CD14-positive monocyte (primary cell): Measurements from ENCODE around the gene FAM219B. TPM values are rescaled to one million over a fixed set of nuclear protein-coding genes. Genes with fewer than 3 reads are reported as not detected.

Source experiments
- DNase-seq, 3 donors: peaks; one replicate each; pipeline ENCODE4 v3.0.0-alpha.2; 2011 to 2022
- H2AFZ ChIP-seq: 2 replicates; pipeline ENCODE4 v1.6.0; 2012; ENCODE audit warnings: mild to moderate bottlenecking, low read depth, low read length, inconsistent platforms; ENCODE audit not compliant: insufficient read depth, poor library complexity, severe bottlenecking
- H3K27ac ChIP-seq, 2 donors: 1 replicate in 1 of 2; 2 replicates in 1 of 2; pipeline ENCODE4 v1.5.1; 2012 to 2013; ENCODE audit warnings: low read length in 2 of 2, control low read depth in 1 of 2, inconsistent platforms in 1 of 2, low read depth in 1 of 2, mild to moderate bottlenecking in 1 of 2
- H3K27me3 ChIP-seq, 2 donors: one replicate each; pipeline versions ENCODE4 v1.6.0 to v1.6.1; 2011 to 2013; ENCODE audit warnings: low read length in 2 of 2; ENCODE audit not compliant: control insufficient read depth in 2 of 2, insufficient read depth in 2 of 2
- H3K36me3 ChIP-seq, 2 donors: replicated peaks in 1 of 2; 1 replicate in 1 of 2; 2 replicates in 1 of 2; pipeline versions ENCODE4 v1.5.1 to v1.6.1; 2012 to 2013; ENCODE audit warnings: low read length in 2 of 2, control low read depth in 1 of 2, inconsistent platforms in 1 of 2, mild to moderate bottlenecking in 1 of 2; ENCODE audit not compliant: insufficient read depth in 2 of 2, control insufficient read depth in 1 of 2
- H3K4me1 ChIP-seq, 2 donors: 1 replicate in 1 of 2; 2 replicates in 1 of 2; pipeline versions ENCODE4 v1.5.1 to v1.6.1; 2012 to 2013; ENCODE audit warnings: low read length in 2 of 2, control low read depth in 1 of 2, inconsistent platforms in 1 of 2, mild to moderate bottlenecking in 1 of 2, moderate library complexity in 1 of 2; ENCODE audit not compliant: insufficient read depth in 2 of 2, control insufficient read depth in 1 of 2
- H3K4me2 ChIP-seq: replicated peaks from 2 replicates; pipeline ENCODE3; 2012; ENCODE audit warnings: low read length, moderate library complexity, mild to moderate bottlenecking; ENCODE audit not compliant: poor library complexity, severe bottlenecking; ENCODE audit errors: extremely low read depth
- H3K4me3 ChIP-seq, 3 experiments: fragments of 200-600 bp in 1 of 3; sonication (generic) in 1 of 3; replicated peaks in 1 of 3; 1 replicate in 2 of 3; 2 replicates in 1 of 3; pipeline ENCODE4 v1.5.1; 2011 to 2013; ENCODE audit warnings: low read length in 3 of 3, mild to moderate bottlenecking in 3 of 3, control low read depth in 2 of 3, low read depth in 2 of 3, inconsistent platforms in 1 of 3, moderate library complexity in 1 of 3
- H3K79me2 ChIP-seq: 2 replicates; pipeline ENCODE4 v1.6.0; 2012; ENCODE audit warnings: mild to moderate bottlenecking, control low read depth, inconsistent platforms, low read length, moderate library complexity; ENCODE audit not compliant: insufficient read depth
- H3K9ac ChIP-seq: 2 replicates; pipeline ENCODE4 v1.6.0; 2017; ENCODE audit warnings: low read length, mild to moderate bottlenecking; ENCODE audit not compliant: insufficient read depth, poor library complexity, severe bottlenecking
- H3K9me3 ChIP-seq, 2 donors: replicated peaks in 1 of 2; 1 replicate in 1 of 2; 2 replicates in 1 of 2; pipeline versions ENCODE4 v1.5.1 to v1.6.1; 2012 to 2013; ENCODE audit warnings: low read length in 2 of 2, control low read depth in 1 of 2; ENCODE audit not compliant: control insufficient read depth in 1 of 2, insufficient read depth in 1 of 2
- H4K20me1 ChIP-seq: 2 replicates; pipeline ENCODE4 v1.6.0; 2012; ENCODE audit warnings: mild to moderate bottlenecking, low read length, control low read depth, moderate library complexity; ENCODE audit not compliant: insufficient read depth
- H3K27ac Mint-ChIP-seq, 7 donors: one replicate each; pipeline ENCODE4 v1.8.0; 2020; ENCODE audit warnings: mild to moderate bottlenecking in 7 of 7, mixed read lengths in 7 of 7, moderate library complexity in 6 of 7, inconsistent platforms in 2 of 7
- H3K27me3 Mint-ChIP-seq, 3 donors: one replicate each; pipeline ENCODE4 v1.8.0; 2021 to 2022; ENCODE audit warnings: low read depth in 3 of 3, mild to moderate bottlenecking in 3 of 3, mixed read lengths in 3 of 3, moderate library complexity in 3 of 3, inconsistent platforms in 1 of 3
- H3K36me3 Mint-ChIP-seq, 2 donors: one replicate each; pipeline ENCODE4 v1.8.0; 2020; ENCODE audit warnings: mixed read lengths in 2 of 2, inconsistent platforms in 1 of 2, mild to moderate bottlenecking in 1 of 2
- H3K4me1 Mint-ChIP-seq: one replicate; pipeline ENCODE4 v1.8.0; 2020; ENCODE audit warnings: mild to moderate bottlenecking, mixed read lengths
- H3K4me3 Mint-ChIP-seq, 2 donors: one replicate each; pipeline ENCODE4 v1.8.0; 2020; ENCODE audit warnings: mild to moderate bottlenecking in 2 of 2, mixed read lengths in 2 of 2, moderate library complexity in 1 of 2
- H3K9me3 Mint-ChIP-seq, 7 donors: one replicate each; pipeline ENCODE4 v1.8.0; 2020 to 2022; ENCODE audit warnings: mixed read lengths in 7 of 7, mild to moderate bottlenecking in 6 of 7, moderate library complexity in 6 of 7, inconsistent platforms in 2 of 7
- CTCF ChIP-seq: fragments of 200-600 bp; IDR thresholded peaks from one replicate; pipeline ENCODE4 v1.8.0; 2022; ENCODE audit warnings: antibody characterized with exemption, mild to moderate bottlenecking
- WGBS: methylation state at CpG from one replicate; pipeline ENCODE4 v1.1.5; 2013; ENCODE audit warnings: missing lambda C conversion rate; ENCODE audit not compliant: insufficient coverage; 5-methylcytosine and 5-hydroxymethylcytosine counted together
- intact Hi-C, 2 donors: fragments of 100-400 bp; cut with micrococcal nuclease; formaldehyde crosslinking; loops; one replicate each; pipeline versions ENCODE4 v1.15.0 to v1.15.1; 2023
- polyA plus RNA-seq, 3 donors: library from polyadenylated mRNA; depleted of rRNA in 1 of 3; unstranded in 2 of 3; stranded (reverse) in 1 of 3; fragments of 300-500 nt in 2 of 3; fragments of >200 nt in 1 of 3; fragmentation: Illumina TruSeq in 2 of 3; gene quantifications; 1 replicate in 2 of 3; 2 replicates in 1 of 3; pipeline ENCODE4 v1.2.3, GENCODE V29; 2012 to 2021

The FAM219B gene
- polyA plus RNA-seq, 3 donors, result 11.7 to 53.9 (median 17.1) TPM

DNA sequence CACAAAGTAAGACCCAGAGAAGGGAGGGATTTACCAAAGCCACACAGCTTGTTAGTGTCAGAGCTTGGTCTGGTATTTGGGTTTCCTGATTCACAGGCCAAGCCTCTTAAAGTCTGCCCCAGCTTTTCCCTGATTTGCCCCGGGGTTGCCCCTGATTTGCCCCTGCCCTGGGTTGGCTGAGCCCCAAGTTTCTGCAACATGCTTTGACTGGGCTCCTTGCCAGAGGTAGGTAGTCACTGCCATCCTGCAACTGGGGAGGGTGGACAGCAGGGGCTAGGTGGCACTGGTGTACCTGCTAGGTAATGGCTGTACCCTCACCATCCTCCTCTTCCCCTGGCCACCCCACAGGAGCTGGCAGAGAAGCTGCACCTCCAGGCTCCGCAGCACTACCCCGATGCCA lies 14.3 kb downstream of the FAM219B start:
- DNase-seq, result no peak
- no peak for TF ChIP-seq CTCF
- H3K79me2 ChIP-seq, result peaks cover 6% of the 10 kb centered on the region
- no peak overlapping the region for H3K4me3 ChIP-seq
- Mint-ChIP-seq H3K36me3 (peaks cover 18 to 25% of the 10 kb centered on the region in 2 donors), H3K27me3 (peaks cover 0 to 1% (median 0%) of the 10 kb centered on the region in 3 donors), H3K4me3 (no peak overlapping the region), H3K27ac (peak overlapping the region in 1 of 7 donors; percentile 28), H3K9me3 (no peaks in the 10 kb centered on the region), H3K4me1 (peaks cover 30% of the 10 kb centered on the region)
- intact Hi-C loops, result no loop called here
- no peak overlapping the region for H2AFZ ChIP-seq
- no peaks in the 10 kb centered on the region for H3K9me3 ChIP-seq
- H3K9ac ChIP-seq, result no peak overlapping the region
- no peak overlapping the region for H3K27ac ChIP-seq
- peaks cover 18 to 23% of the 10 kb centered on the region in 2 donors for H3K4me1 ChIP-seq
- H3K27me3 ChIP-seq, result no peaks in the 10 kb centered on the region
- no peak overlapping the region for H3K4me2 ChIP-seq
- no peaks in the 10 kb centered on the region for H4K20me1 ChIP-seq
- H3K36me3 ChIP-seq, result peaks cover 18 to 25% of the 10 kb centered on the region in 2 donors
- 67% methylated on average over 2 of the region's 3 CpGs for whole genome bisulfite sequencing

DNA sequence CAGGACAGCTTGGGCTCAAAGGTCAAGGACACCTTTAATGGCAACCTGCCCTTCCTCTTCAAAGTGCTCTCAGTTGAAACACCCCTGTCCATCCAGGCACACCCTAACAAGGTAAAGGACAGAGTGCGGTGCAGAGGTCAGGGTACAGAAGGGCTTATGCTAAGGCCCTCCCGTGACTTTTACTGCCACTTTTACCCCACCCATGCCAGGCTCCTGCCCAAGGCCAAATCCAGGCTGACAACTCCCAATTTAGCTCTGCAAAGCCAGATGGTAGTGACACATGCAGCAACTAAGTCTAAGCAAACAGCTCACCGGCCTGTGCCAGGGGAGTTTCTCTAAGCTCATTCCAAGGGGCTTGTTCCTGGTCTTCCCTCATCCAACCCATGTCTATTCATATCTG lies 15.2 kb downstream of the FAM219B start:
- Histone ChIP-seq H3K9ac (no peak overlapping the region), H2AFZ (no peak overlapping the region), H3K4me3 (no peak overlapping the region), H3K27me3 (no peaks in the 10 kb centered on the region), H3K9me3 (no peaks in the 10 kb centered on the region), H4K20me1 (no peaks in the 10 kb centered on the region), H3K4me1 (peaks cover 21 to 26% of the 10 kb centered on the region in 2 donors), H3K4me2 (no peak overlapping the region), H3K36me3 (peaks cover 16 to 17% of the 10 kb centered on the region in 2 donors), H3K27ac (no peak overlapping the region), H3K79me2 (peaks cover 6% of the 10 kb centered on the region)
- Mint-ChIP-seq H3K27ac (peak overlapping the region in 1 of 7 donors; percentile 52), H3K27me3 (peaks cover 0 to 1% (median 0%) of the 10 kb centered on the region in 3 donors), H3K36me3 (peaks cover 15 to 24% of the 10 kb centered on the region in 2 donors), H3K9me3 (no peaks in the 10 kb centered on the region), H3K4me3 (no peak overlapping the region), H3K4me1 (peaks cover 32% of the 10 kb centered on the region)
- intact Hi-C loops, result no loop called here
- WGBS, result no CpG with 5 or more reads among the region's 3 CpGs
- no peak for TF ChIP-seq CTCF
- DNase-seq, result no peak
